SK-N-SH (cell line): ENCODE results near the gene MAP1B. TPM values are rescaled to one million over a fixed set of nuclear protein-coding genes. Genes with fewer than 3 reads are reported as not detected.

Source experiments
- CTCF ChIA-PET: fragments of 300-600, 350-600 bp; formaldehyde crosslinking; extraction: SDS; loops from one replicate; lab custom pipeline; 2021; lab: Yijun Ruan, JAX
- POLR2A ChIA-PET: fragments of 350-600 bp; sonication (Branson Sonifier 250); formaldehyde crosslinking; extraction: SDS; loops from one replicate; lab custom pipeline; 2020; ENCODE audit warnings: antibody characterized with exemption, inconsistent platforms; lab: Yijun Ruan, JAX
- DNase-seq: peaks from one replicate; pipeline ENCODE4 v3.0.0; 2012
- H2AFZ ChIP-seq: fragments of 200-600 bp; sonication (generic); 2 replicates; pipeline ENCODE4 v1.8.1; 2016; ENCODE audit warnings: antibody characterized with exemption, mild to moderate bottlenecking, low read depth
- H3F3A ChIP-seq: fragments of 200-600 bp; sonication (generic); replicated peaks from 2 replicates; pipeline ENCODE3; 2016; ENCODE audit warnings: antibody characterized with exemption, mild to moderate bottlenecking; ENCODE audit not compliant: insufficient read depth
- H3K27ac ChIP-seq, 2 experiments: fragments of 200-500 bp in 1 of 2; fragments of 200-600 bp in 1 of 2; sonication (Bioruptor generic) in 1 of 2; sonication (generic), shearing (Covaris generic) in 1 of 2; 2 replicates each; pipeline versions ENCODE4 v1.5.1 to v1.6.1; 2014 to 2016; ENCODE audit warnings: low read depth in 2 of 2, inconsistent platforms in 1 of 2, low read length in 1 of 2, mild to moderate bottlenecking in 1 of 2, mixed read lengths in 1 of 2
- H3K27me3 ChIP-seq: fragments of 200-600 bp; sonication (generic), shearing (Covaris generic); 2 replicates; pipeline ENCODE4 v1.6.1; 2016; ENCODE audit warnings: mixed run types; ENCODE audit not compliant: insufficient read depth
- H3K36me3 ChIP-seq, 2 experiments: fragments of 200-500 bp in 1 of 2; fragments of 200-600 bp in 1 of 2; sonication (Bioruptor generic) in 1 of 2; sonication (generic) in 1 of 2; replicated peaks in 1 of 2; 2 replicates each; pipeline versions ENCODE3 to v1.5.1; 2014 to 2016; ENCODE audit warnings: low read length in 1 of 2, mild to moderate bottlenecking in 1 of 2; ENCODE audit not compliant: insufficient read depth in 2 of 2, control insufficient read depth in 1 of 2
- H3K4me1 ChIP-seq, 2 experiments: fragments of 200-500 bp in 1 of 2; fragments of 200-600 bp in 1 of 2; sonication (Bioruptor generic) in 1 of 2; sonication (generic), shearing (Covaris generic) in 1 of 2; 2 replicates each; pipeline versions ENCODE4 v1.5.1 to v1.6.1; 2014 to 2016; ENCODE audit warnings: low read depth in 1 of 2, low read length in 1 of 2, mixed run types in 1 of 2; ENCODE audit not compliant: insufficient read depth in 2 of 2, control insufficient read depth in 1 of 2
- H3K4me2 ChIP-seq: fragments of 200-600 bp; sonication (generic), shearing (Covaris generic); 2 replicates; pipeline ENCODE4 v1.6.1; 2017; ENCODE audit warnings: mixed run types
- H3K4me3 ChIP-seq, 2 experiments: fragments of 200-500 bp in 1 of 2; fragments of 200-600 bp in 1 of 2; sonication (Bioruptor generic) in 1 of 2; sonication (generic), shearing (Covaris generic) in 1 of 2; 2 replicates each; pipeline versions ENCODE4 v1.5.1 to v1.8.1; 2014 to 2016; ENCODE audit warnings: low read depth in 2 of 2, inconsistent platforms in 1 of 2, low read length in 1 of 2, mild to moderate bottlenecking in 1 of 2, mixed read lengths in 1 of 2, moderate library complexity in 1 of 2
- H3K79me2 ChIP-seq: fragments of 200-600 bp; sonication (generic); 2 replicates; pipeline ENCODE4 v1.8.1; 2017; ENCODE audit warnings: mild to moderate bottlenecking; ENCODE audit not compliant: insufficient read depth
- H3K9ac ChIP-seq: fragments of 200-600 bp; sonication (generic); 2 replicates; pipeline ENCODE4 v1.6.1; 2017; ENCODE audit warnings: mixed run types
- H3K9me2 ChIP-seq: fragments of 200-600 bp; sonication (generic); 2 replicates; pipeline ENCODE4 v1.6.1; 2017; ENCODE audit warnings: mixed run types
- H3K9me3 ChIP-seq: fragments of 200-600 bp; sonication (generic); 2 replicates; pipeline ENCODE4 v1.6.1; 2017; ENCODE audit warnings: mixed run types, mild to moderate bottlenecking, moderate library complexity
- H4K20me1 ChIP-seq: fragments of 200-600 bp; sonication (generic); 2 replicates; pipeline ENCODE4 v1.6.1; 2017; ENCODE audit warnings: mild to moderate bottlenecking, mixed run types; ENCODE audit not compliant: insufficient read depth
- ELF1 ChIP-seq: IDR thresholded peaks from 2 replicates; pipeline ENCODE4 v1.4.0; 2012
- EP300 ChIP-seq, 2 experiments: IDR thresholded peaks; 2 replicates each; pipeline versions ENCODE4 v1.4.0 to v1.6.1; 2012; ENCODE audit warnings: borderline replicate concordance in 1 of 2, low read depth in 1 of 2, low read length in 1 of 2
- FOSL2 ChIP-seq: IDR thresholded peaks from 2 replicates; pipeline ENCODE4 v1.4.0; 2012; ENCODE audit warnings: low read depth, mild to moderate bottlenecking, moderate library complexity, borderline replicate concordance
- FOXM1 ChIP-seq: IDR thresholded peaks from 2 replicates; pipeline ENCODE4 v1.4.0; 2012; ENCODE audit warnings: low read depth, mild to moderate bottlenecking
- GABPA ChIP-seq: IDR thresholded peaks from 2 replicates; pipeline ENCODE4 v1.4.0; 2012; ENCODE audit warnings: low read depth, mild to moderate bottlenecking
- JUND ChIP-seq: IDR thresholded peaks from 2 replicates; pipeline ENCODE4 v1.4.0; 2012
- MAX ChIP-seq: IDR thresholded peaks from 2 replicates; pipeline ENCODE4 v1.4.0; 2012; ENCODE audit warnings: low read depth
- MEF2A ChIP-seq: IDR thresholded peaks from 2 replicates; pipeline ENCODE4 v1.4.0; 2012; ENCODE audit warnings: low read depth, borderline replicate concordance
- NFIC ChIP-seq: IDR thresholded peaks from 2 replicates; pipeline ENCODE4 v1.4.0; 2012; ENCODE audit warnings: borderline replicate concordance
- PBX3 ChIP-seq: IDR thresholded peaks from 2 replicates; pipeline ENCODE4; 2012
- POLR2AphosphoS5 ChIP-seq: IDR thresholded peaks from 2 replicates; pipeline ENCODE4 v1.6.1; 2012; ENCODE audit warnings: low read depth, low read length
- RCOR1 ChIP-seq: fragments of 150-350 bp; IDR thresholded peaks from 2 replicates; pipeline ENCODE4 v1.6.1; 2017; ENCODE audit warnings: antibody characterized with exemption, low read length
- SIN3A ChIP-seq: IDR thresholded peaks from 2 replicates; pipeline ENCODE4 v1.6.1; 2012; ENCODE audit warnings: low read depth, mild to moderate bottlenecking, low read length, moderate library complexity, borderline replicate concordance
- TCF12 ChIP-seq: IDR thresholded peaks from 2 replicates; pipeline ENCODE4 v1.4.0; 2012
- TEAD4 ChIP-seq: IDR thresholded peaks from 2 replicates; pipeline ENCODE4 v1.4.0; 2012; ENCODE audit warnings: mild to moderate bottlenecking, borderline replicate concordance; ENCODE audit not compliant: insufficient read depth
- USF1 ChIP-seq: IDR thresholded peaks from 2 replicates; pipeline ENCODE4 v1.4.0; 2012; ENCODE audit warnings: low read depth, borderline replicate concordance
- WGBS: methylation state at CpG from one replicate; pipeline ENCODE4 v1.1.6; 2017; ENCODE audit warnings: low lambda C conversion rate; 5-methylcytosine and 5-hydroxymethylcytosine counted together
- polyA plus RNA-seq, 3 experiments: library from polyadenylated mRNA; depleted of rRNA; stranded (reverse); fragments of >200 nt; gene quantifications; 2 replicates each; pipeline ENCODE4 v1.2.3, GENCODE V29; 2012

MAP1B gene
- polyA plus RNA-seq, 1 of the 3 experiments (the other 2 are of a cell fraction): 47.5 TPM

GRCh38 chr5:72251386-72251785 lies 144.1 kb downstream of the MAP1B start:
- Histone ChIP-seq H3K4me3 (no peak overlapping the region), H3K27me3 (no peaks in the 10 kb centered on the region), H3K27ac (peak overlapping the region in 1 of 2 experiments; percentile 99; a peak in 2 of 4 replicates), H3K9me3 (no peaks in the 10 kb centered on the region), H4K20me1 (no peaks in the 10 kb centered on the region), H3K9ac (no peak overlapping the region), H3K36me3 (peaks cover 0 to under 1% of the 10 kb centered on the region in 2 experiments), H3K79me2 (peaks cover 40% of the 10 kb centered on the region), H3K4me1 (peaks cover 20 to 70% of the 10 kb centered on the region in 2 experiments), H3K9me2 (no peaks in the 10 kb centered on the region), H3K4me2 (0 out of 2 replicates have a peak overlapping the region, but pooled peaks have one; percentile 68), H2AFZ (no peak overlapping the region), H3F3A (peaks cover 61% of the 10 kb centered on the region)
- POLR2A ChIA-PET: no interaction called here
- 94% methylated on average over 1 of the region's 1 CpG for WGBS
- CTCF ChIA-PET: interaction anchor here (0.6 to 0.7 kb wide), 3 partner anchors 29 to 1249 kb away, joined by 3 read pairs; no protein-coding TSS in a partner anchor
- DNase-seq: no peak
- TF ChIP-seq SIN3A (no peak), RCOR1 (no peak)

GRCh38 chr5:72252008-72252407 lies 144.7 kb downstream of the MAP1B start:
- Histone ChIP-seq H2AFZ (no peak overlapping the region), H3K9me3 (no peaks in the 10 kb centered on the region), H4K20me1 (no peaks in the 10 kb centered on the region), H3F3A (peaks cover 59% of the 10 kb centered on the region), H3K36me3 (peaks cover under 1 to 2% of the 10 kb centered on the region in 2 experiments), H3K27me3 (no peaks in the 10 kb centered on the region), H3K4me3 (no peak overlapping the region), H3K4me2 (peak overlapping the region; percentile 68), H3K27ac (peak overlapping the region; percentile 74 to 88), H3K9ac (no peak overlapping the region), H3K9me2 (no peaks in the 10 kb centered on the region), H3K4me1 (peaks cover 15 to 63% of the 10 kb centered on the region in 2 experiments), H3K79me2 (peaks cover 37% of the 10 kb centered on the region)
- no peak for DNase-seq
- TF ChIP-seq RCOR1 (no peak), JUND (no peak), MAX (no peak), ELF1 (no peak), USF1 (no peak), TCF12 (no peak), SIN3A (no peak), POLR2AphosphoS5 (no peak)
- CTCF ChIA-PET: interaction anchor here (0.6 to 0.7 kb wide), 2 partner anchors 67 to 1248 kb away, joined by 3 read pairs; no protein-coding TSS in a partner anchor
- POLR2A ChIA-PET: no interaction called here

- WGBS: 75% methylated on average over 5 of the region's 5 CpGs
- no peak for DNase-seq
- Histone ChIP-seq H3K27ac (peak overlapping the region; percentile 84 to 88; a peak in 3 of 4 replicates), H3K4me3 (no peak overlapping the region), H4K20me1 (no peaks in the 10 kb centered on the region), H3K9ac (no peak overlapping the region), H3K4me1 (peaks cover 11 to 57% of the 10 kb centered on the region in 2 experiments), H3K9me3 (no peaks in the 10 kb centered on the region), H2AFZ (no peak overlapping the region), H3K9me2 (no peaks in the 10 kb centered on the region), H3K79me2 (peaks cover 37% of the 10 kb centered on the region), H3K4me2 (peak overlapping the region; percentile 68), H3F3A (peaks cover 56% of the 10 kb centered on the region), H3K27me3 (no peaks in the 10 kb centered on the region), H3K36me3 (peaks cover 2 to 5% of the 10 kb centered on the region in 2 experiments)
- ChIA-PET POLR2A (no interaction called here), CTCF (no interaction called here)
- no peak; the same call in 1 of the 2 replicates for TF ChIP-seq FOXM1
- peak; percentile 15; the same call in 1 of the 2 replicates for TF ChIP-seq GABPA
- peak; percentile 96 for TF ChIP-seq PBX3
- TF ChIP-seq MEF2A: peak; percentile 49; the same call in 1 of the 2 replicates
- peak; percentile 68 to 89 for TF ChIP-seq EP300 (IDR thresholded peaks at IDR 0.05; ENCODE audit: borderline replicate concordance in 1 of 2, low read depth in 1 of 2, low read length in 1 of 2)
- TF ChIP-seq SIN3A: 0 out of 2 replicates have a peak, but pooled peaks have one; percentile 56
- TF ChIP-seq NFIC: peak; percentile 94
- peak; percentile 89 for TF ChIP-seq TEAD4
- peak; percentile 44 for TF ChIP-seq FOSL2
- TF ChIP-seq ELF1: no peak
- no peak for TF ChIP-seq RCOR1
- peak; percentile 58; the same call in 1 of the 2 replicates for TF ChIP-seq POLR2AphosphoS5
- peak; percentile 96 for TF ChIP-seq TCF12
- TF ChIP-seq MAX: peak; percentile 44; the same call in 1 of the 2 replicates
These were observed 145.4 kb downstream of the MAP1B start for GRCh38 chr5:72252574-72253155.
